ENCODE measurements around the gene LAD1. TPM values are rescaled to one million over a fixed set of nuclear protein-coding genes. Genes with fewer than 3 reads are reported as not detected.

The LAD1 gene
- total and polyA plus RNA-seq, 2 of the 4 experiments (the other 2 are of a cell fraction), result under 0.01 to 0.07 TPM

GRCh38 chr1:201374364-201374763 is 24.8 kb downstream of the LAD1 start:
- intact Hi-C loops (cut with micrococcal nuclease), result no loop called here
- Histone ChIP-seq H2BK5ac (ENCODE audit: low read depth, low read length, poor library complexity, severe bottlenecking) (no peak overlapping the region), H3K9me1 (ENCODE audit: insufficient read depth, low read length) (no peaks in the 10 kb centered on the region; the same call in 1 of the 2 replicates), H3K27me3 (ENCODE audit: control insufficient read depth, insufficient read depth, low read length) (peaks cover 66% of the 10 kb centered on the region), H2AK9ac (replicated peaks; ENCODE audit: low read depth, low read length, poor library complexity) (no peak overlapping the region), H4K91ac (ENCODE audit: insufficient read depth, low read depth, low read length) (no peak overlapping the region), H4K8ac (ENCODE audit: low read depth in 2 of 2, low read length in 2 of 2) (no peak overlapping the region), H3K23ac (ENCODE audit: low read depth, low read length) (no peak overlapping the region), H2AK5ac (ENCODE audit: low read depth, low read length) (no peak overlapping the region), H3K9ac (ENCODE audit: low read depth, low read length) (no peak overlapping the region), H3K4me2 (ENCODE audit: low read depth, low read length) (no peak overlapping the region), H3K9me3 (ENCODE audit: control insufficient read depth, insufficient read depth, low read length) (no peaks in the 10 kb centered on the region; the same call in 1 of the 2 replicates), H4K20me1 (ENCODE audit: insufficient read depth, low read length) (no peaks in the 10 kb centered on the region), H3K4ac (ENCODE audit: low read depth, low read length) (no peak overlapping the region), H2BK120ac (ENCODE audit: low read depth, low read length) (no peak overlapping the region), H2BK20ac (ENCODE audit: low read depth, low read length) (no peak overlapping the region), H2BK15ac (ENCODE audit: low read depth, low read length) (no peak overlapping the region), H3K14ac (replicated peaks; ENCODE audit: low read depth, low read length) (no peak overlapping the region), H3K4me1 (ENCODE audit: control insufficient read depth, insufficient read depth, low read length) (peaks cover 11% of the 10 kb centered on the region; the same call in 1 of the 2 replicates), H3K56ac (ENCODE audit: extremely low read depth, insufficient read depth, low read length) (no peak overlapping the region), H2AFZ (replicated peaks; ENCODE audit: low read length, poor library complexity) (no peak overlapping the region), H3K79me1 (ENCODE audit: low read depth in 1 of 2, low read length in 2 of 2) (no peaks in the 10 kb centered on the region), H3K4me3 (ENCODE audit: insufficient read depth, low read depth, low read length) (no peak overlapping the region), H3K18ac (ENCODE audit: low read depth, low read length) (no peak overlapping the region), H4K5ac (ENCODE audit: low read depth, low read length) (no peak overlapping the region), H3K27ac (ENCODE audit: insufficient read depth, low read length) (no peak overlapping the region), H3K36me3 (ENCODE audit: control insufficient read depth, insufficient read depth, low read length) (no peaks in the 10 kb centered on the region)
- no peak for ATAC-seq (ENCODE audit: low read depth)
- CTCF ChIA-PET, result no interaction called here
- dilution Hi-C loops (cut with HindIII; ENCODE audit: low sequenced_read_pairs, unreplicated experiment), result no loop called here
- no peak for DNase-seq
- TF ChIP-seq NFE2L2 (IDR thresholded peaks at IDR 0.05; ENCODE audit: low read depth, low read length) (no peak), CTCF (conservative IDR thresholded peaks at IDR 0.05; ENCODE audit: low read depth, low read length) (no peak), RAD21 (IDR thresholded peaks at IDR 0.05; ENCODE audit: low read length) (no peak), RFX5 (IDR thresholded peaks at IDR 0.05; ENCODE audit: low read depth, low read length) (no peak), SMC3 (IDR thresholded peaks at IDR 0.05; ENCODE audit: low read depth, low read length) (no peak), USF2 (IDR thresholded peaks at IDR 0.05; ENCODE audit: low read depth, low read length) (no peak), BHLHE40 (IDR thresholded peaks at IDR 0.05; ENCODE audit: low read depth, low read length) (no peak), MAZ (IDR thresholded peaks at IDR 0.05; ENCODE audit: borderline replicate concordance, low read depth, low read length) (no peak), MAFK (IDR thresholded peaks at IDR 0.05; ENCODE audit: low read depth, low read length) (no peak), CEBPB (IDR thresholded peaks at IDR 0.05; ENCODE audit: low read depth, low read length) (no peak), RCOR1 (IDR thresholded peaks at IDR 0.05; ENCODE audit: insufficient replicate concordance, low read length) (no peak), ELK1 (IDR thresholded peaks at IDR 0.05; ENCODE audit: borderline replicate concordance, low read depth, low read length) (no peak), POLR2A (IDR thresholded peaks at IDR 0.05; ENCODE audit: low read depth, low read length) (no peak), FOS (IDR thresholded peaks at IDR 0.05; ENCODE audit: low read depth, low read length) (no peak), MXI1 (IDR thresholded peaks at IDR 0.05; ENCODE audit: borderline replicate concordance, low read depth, low read length) (no peak), CHD1 (IDR thresholded peaks at IDR 0.05; ENCODE audit: low read depth, low read length) (no peak)
- BruUV-seq (replicated peaks), result no TSS peak
- POLR2A ChIA-PET (ENCODE audit: unreplicated experiment), result no interaction called here
- 0% methylated on average over 1 of the region's 7 CpGs; no CpG with 5 or more reads in 1 of the 2 experiments for WGBS, 2 experiments (ENCODE audit: extremely low coverage in 2 of 2, insufficient read length in 1 of 2)
- in situ Hi-C loops (cut with MboI; ENCODE audit: low sequenced_read_pairs), result no loop called here
